C4-2B (cell line): ENCODE measurements around the gene RB1.

Experiments
- H3K27ac ChIP-seq: fragments of 450-650 bp; 2 replicates; pipeline ENCODE4 v1.5.1; 2017
- ZFX ChIP-seq: fragments of 450-650 bp; IDR thresholded peaks from 2 replicates; pipeline ENCODE4 v1.6.1; 2017
- TF ChIP-seq, protein P1 (sequence below): fragments of 450-650 bp; conservative IDR thresholded peaks from 2 replicates; pipeline ENCODE4 v1.5.1; 2017; ENCODE audit warnings: mild to moderate bottlenecking

RB1 gene

GRCh38 chr13:48483575-48483974, 180.0 kb downstream of the RB1 start:
- no peak for TF ChIP-seq ZFX
- TF ChIP-seq, protein P1, sequence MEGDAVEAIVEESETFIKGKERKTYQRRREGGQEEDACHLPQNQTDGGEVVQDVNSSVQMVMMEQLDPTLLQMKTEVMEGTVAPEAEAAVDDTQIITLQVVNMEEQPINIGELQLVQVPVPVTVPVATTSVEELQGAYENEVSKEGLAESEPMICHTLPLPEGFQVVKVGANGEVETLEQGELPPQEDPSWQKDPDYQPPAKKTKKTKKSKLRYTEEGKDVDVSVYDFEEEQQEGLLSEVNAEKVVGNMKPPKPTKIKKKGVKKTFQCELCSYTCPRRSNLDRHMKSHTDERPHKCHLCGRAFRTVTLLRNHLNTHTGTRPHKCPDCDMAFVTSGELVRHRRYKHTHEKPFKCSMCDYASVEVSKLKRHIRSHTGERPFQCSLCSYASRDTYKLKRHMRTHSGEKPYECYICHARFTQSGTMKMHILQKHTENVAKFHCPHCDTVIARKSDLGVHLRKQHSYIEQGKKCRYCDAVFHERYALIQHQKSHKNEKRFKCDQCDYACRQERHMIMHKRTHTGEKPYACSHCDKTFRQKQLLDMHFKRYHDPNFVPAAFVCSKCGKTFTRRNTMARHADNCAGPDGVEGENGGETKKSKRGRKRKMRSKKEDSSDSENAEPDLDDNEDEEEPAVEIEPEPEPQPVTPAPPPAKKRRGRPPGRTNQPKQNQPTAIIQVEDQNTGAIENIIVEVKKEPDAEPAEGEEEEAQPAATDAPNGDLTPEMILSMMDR, result no peak
- no peak overlapping the region for H3K27ac ChIP-seq

GRCh38 chr13:48485432-48485831, 181.9 kb downstream of the RB1 start:
- TF ChIP-seq, protein P1, result no peak
- no peak for TF ChIP-seq ZFX
- H3K27ac ChIP-seq, result no peak overlapping the region

- TF ChIP-seq, protein P1, result no peak
- no peak for TF ChIP-seq ZFX
- H3K27ac ChIP-seq, result no peak overlapping the region
Observed at GRCh38 chr13:48486362-48486761, 182.8 kb downstream of the RB1 start.

DNA sequence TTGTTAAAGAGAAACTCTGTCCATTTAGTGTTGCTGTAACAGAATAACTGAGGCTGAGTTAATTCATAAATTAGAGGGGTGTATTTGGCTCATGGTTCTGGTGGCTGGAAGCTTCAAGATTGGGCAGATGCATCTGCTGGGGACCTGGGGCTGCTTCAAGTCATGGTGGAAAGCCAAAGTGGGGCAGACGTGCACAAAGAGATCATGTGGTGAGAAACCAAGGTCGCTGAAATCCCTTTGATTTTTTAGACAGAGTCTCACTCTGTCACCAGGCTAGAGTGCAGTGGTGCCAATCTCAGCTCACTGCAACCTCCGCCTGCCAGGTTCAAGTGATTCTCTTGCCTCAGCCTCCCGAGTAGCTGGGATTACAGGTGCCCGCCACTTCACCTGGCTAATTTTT, 183.3 kb downstream of the RB1 start:
- H3K27ac ChIP-seq, result no peak overlapping the region
- no peak for TF ChIP-seq ZFX
- TF ChIP-seq, protein P1, result no peak

DNA sequence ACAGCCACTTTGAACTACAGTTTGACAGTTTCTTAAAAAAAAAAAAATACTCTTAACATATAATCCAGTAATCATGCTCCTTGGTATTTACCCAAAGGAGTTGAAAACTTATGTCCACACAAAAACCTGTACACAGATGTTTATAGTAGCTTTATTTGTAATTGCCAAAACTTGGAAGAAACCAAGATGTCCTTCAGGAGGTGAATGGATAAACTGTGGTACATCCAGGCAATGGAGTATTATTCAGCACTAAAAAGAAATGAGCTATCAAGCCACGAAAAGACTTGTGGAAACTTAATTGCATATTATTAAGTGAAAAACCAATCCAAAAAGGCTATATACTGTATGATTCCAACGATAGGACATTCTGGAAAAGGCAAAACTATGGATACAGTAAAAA, 184.4 kb downstream of the RB1 start:
- H3K27ac ChIP-seq, result no peak overlapping the region
- no peak for TF ChIP-seq ZFX
- TF ChIP-seq, protein P1, result no peak

DNA sequence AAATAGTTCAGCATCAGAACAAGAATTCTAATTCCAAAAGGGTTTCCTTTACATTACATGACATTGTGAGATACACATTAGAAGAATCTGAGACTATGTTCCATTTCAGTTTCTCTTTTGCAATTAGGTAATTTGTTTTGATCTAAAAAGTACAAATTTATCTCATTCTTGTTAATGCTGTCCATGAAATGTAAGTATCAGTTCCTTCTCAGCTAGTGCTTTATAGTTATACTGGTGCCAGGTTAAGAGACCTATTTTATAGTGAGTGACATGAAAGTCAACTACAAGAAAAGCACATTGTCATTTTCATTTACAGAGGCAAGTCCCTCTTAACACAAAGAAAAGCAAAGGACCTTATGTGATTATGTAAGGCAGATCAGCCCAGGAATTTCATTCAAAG, 185.4 kb downstream of the RB1 start:
- no peak overlapping the region for H3K27ac ChIP-seq
- no peak for TF ChIP-seq ZFX
- TF ChIP-seq, protein P1, result no peak

DNA sequence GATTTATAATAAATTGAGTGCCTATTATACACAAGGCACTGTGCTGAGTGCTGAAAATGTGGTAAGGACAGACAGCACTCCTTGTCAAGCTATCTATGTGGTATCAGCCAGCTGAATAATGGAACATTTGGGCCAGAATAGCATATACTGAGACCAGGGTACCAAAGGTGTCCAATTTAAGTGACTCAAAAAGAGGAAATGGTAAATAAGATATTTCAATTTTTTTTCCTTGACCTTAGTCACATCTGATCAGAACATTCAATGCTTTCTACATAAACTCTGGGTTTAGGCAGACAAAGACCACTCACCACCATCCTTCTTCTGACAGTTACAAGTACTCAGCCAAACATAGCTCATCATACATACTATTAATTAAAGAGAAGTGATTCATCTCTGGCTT, 186.1 kb downstream of the RB1 start:
- no peak overlapping the region for H3K27ac ChIP-seq
- TF ChIP-seq, protein P1, result no peak
- TF ChIP-seq ZFX, result no peak
